ENCODE data around the gene KRT74.

DNA sequence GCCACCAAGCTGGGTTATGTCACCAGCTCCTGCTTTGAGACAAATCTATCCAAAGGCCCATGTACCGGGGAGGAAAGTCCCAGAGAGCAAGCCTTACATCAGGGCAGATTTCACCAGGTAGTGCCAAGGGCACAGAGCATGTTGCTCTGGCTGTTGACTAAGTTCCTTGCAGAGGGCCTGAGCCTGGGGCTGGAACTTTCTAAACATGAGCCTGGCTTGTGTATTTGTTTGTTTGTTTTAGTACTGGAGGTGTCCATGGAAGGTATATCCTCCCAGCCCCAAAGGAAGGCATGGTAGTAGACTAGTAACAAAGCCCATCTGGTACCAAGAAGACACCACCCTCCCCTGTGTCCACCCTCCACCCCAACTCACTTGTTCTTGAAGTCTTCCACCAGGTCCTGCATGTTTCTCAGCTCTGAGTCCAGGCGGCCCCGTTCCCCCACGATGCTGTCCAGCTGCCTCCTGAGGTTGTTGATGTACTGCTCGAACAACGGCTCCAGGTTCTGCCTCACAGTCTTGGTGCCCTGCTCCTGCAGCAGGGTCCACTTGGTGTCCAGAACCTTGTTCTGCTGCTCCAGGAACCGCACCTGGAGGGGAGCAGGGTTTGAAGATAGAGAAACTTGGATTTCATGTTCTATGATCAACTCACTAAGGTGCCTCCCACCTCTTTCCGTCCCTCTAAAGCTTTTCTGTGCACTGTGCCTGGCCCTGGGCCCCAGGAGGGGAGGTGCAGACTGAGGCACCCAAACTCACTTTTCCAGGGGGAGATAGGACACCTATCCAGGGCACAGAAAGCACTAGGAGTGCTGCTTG, 54.9 kb downstream of the KRT74 start:
- TF ChIP-seq POLR2A (IDR thresholded peaks at IDR 0.05; ENCODE audit: low read depth, low read length) (no peak), ATF3 (IDR thresholded peaks at IDR 0.05; ENCODE audit: borderline replicate concordance, extremely low read depth, low read depth, low read length) (no peak), TAF1 (IDR thresholded peaks at IDR 0.05; ENCODE audit: borderline replicate concordance, low read depth, low read length) (no peak)
- TF ChIP-seq, protein P1, sequence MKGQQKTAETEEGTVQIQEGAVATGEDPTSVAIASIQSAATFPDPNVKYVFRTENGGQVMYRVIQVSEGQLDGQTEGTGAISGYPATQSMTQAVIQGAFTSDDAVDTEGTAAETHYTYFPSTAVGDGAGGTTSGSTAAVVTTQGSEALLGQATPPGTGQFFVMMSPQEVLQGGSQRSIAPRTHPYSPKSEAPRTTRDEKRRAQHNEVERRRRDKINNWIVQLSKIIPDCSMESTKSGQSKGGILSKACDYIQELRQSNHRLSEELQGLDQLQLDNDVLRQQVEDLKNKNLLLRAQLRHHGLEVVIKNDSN (IDR thresholded peaks at IDR 0.05; ENCODE audit: borderline replicate concordance, extremely low read length, insufficient read depth, low read depth, low read length): no peak
